Subcutaneous adipose tissue (tissue), 4 donors: ENCODE measurements around the gene ADAM29. TPM values are rescaled to one million over a fixed set of nuclear protein-coding genes. Genes with fewer than 3 reads are reported as not detected.

Experiments used
- CTCF ChIP-seq: fragments of 450-650 bp; IDR thresholded peaks from one replicate; pipeline ENCODE4 v1.5.1; 2016; ENCODE audit warnings: low read depth, mild to moderate bottlenecking, control low read depth, antibody characterized with exemption, moderate library complexity
- total RNA-seq, 4 donors: library from RNA; depleted of rRNA; stranded (reverse); fragments of >200 nt; gene quantifications; one replicate each; pipeline ENCODE4 v1.1.0, GENCODE V29; 2016

The ADAM29 gene
- total RNA-seq, 4 donors from 2014 or later, result not detected

GRCh38 chr4:174946246-174946645, 28.1 kb downstream of the ADAM29 start:
- TF ChIP-seq CTCF, result no peak

GRCh38 chr4:174948826-174949225, 30.7 kb downstream of the ADAM29 start:
- TF ChIP-seq CTCF, result no peak

GRCh38 chr4:174972911-174973310, 54.8 kb downstream of the ADAM29 start:
- TF ChIP-seq CTCF, result no peak

- no peak for TF ChIP-seq CTCF
Measured at GRCh38 chr4:174973336-174973735, 55.2 kb downstream of the ADAM29 start.

- no peak for TF ChIP-seq CTCF
Measured at GRCh38 chr4:174983128-174983750, 65.1 kb downstream of the ADAM29 start.

- TF ChIP-seq CTCF, result no peak
Measured at GRCh38 chr4:174989791-174990190, 71.6 kb downstream of the ADAM29 start.

GRCh38 chr4:174993916-174994315, 75.8 kb downstream of the ADAM29 start:
- no peak for TF ChIP-seq CTCF
